Spinal cord (tissue), 10 donors: ENCODE results near the gene ARL11. TPM values are rescaled to one million over a fixed set of nuclear protein-coding genes. Genes with fewer than 3 reads are reported as not detected.
"Not testable (repeated sequence)": the region's sequence is repeated elsewhere in the genome, so short reads cannot be mapped to it uniquely, and the experiment has no call there.

Source experiments
- DNase-seq, 6 donors: peaks; one replicate each; pipeline versions ENCODE4 v3.0.0 to v3.0.0-alpha.2; 2013 to 2015; ENCODE audit warnings: low spot score in 6 of 6, low read depth in 4 of 6
- H3K27ac ChIP-seq: one replicate; pipeline ENCODE4 v1.5.1; 2013; ENCODE audit warnings: low read depth, low read length, control low read depth
- H3K27me3 ChIP-seq: one replicate; pipeline ENCODE4 v1.6.1; 2013; ENCODE audit warnings: low read length; ENCODE audit not compliant: control insufficient read depth, insufficient read depth
- H3K36me3 ChIP-seq: one replicate; pipeline ENCODE4 v1.6.1; 2013; ENCODE audit warnings: low read length; ENCODE audit not compliant: control insufficient read depth, insufficient read depth
- H3K4me1 ChIP-seq: one replicate; pipeline ENCODE4 v1.6.1; 2013; ENCODE audit warnings: low read length; ENCODE audit not compliant: control insufficient read depth, insufficient read depth
- H3K4me3 ChIP-seq: one replicate; pipeline ENCODE4 v1.5.1; 2013; ENCODE audit warnings: low read depth, low read length, control low read depth
- H3K9me3 ChIP-seq: one replicate; pipeline ENCODE4 v1.6.1; 2013; ENCODE audit warnings: low read length; ENCODE audit not compliant: control insufficient read depth, insufficient read depth
- WGBS: methylation state at CpG from one replicate; pipeline ENCODE4 v1.1.5; 2013; ENCODE audit warnings: missing lambda C conversion rate; ENCODE audit not compliant: insufficient coverage; 5-methylcytosine and 5-hydroxymethylcytosine counted together
- polyA plus RNA-seq, 2 donors: library from polyadenylated mRNA; unstranded; fragments of 120-200 nt; gene quantifications; one replicate each; pipeline ENCODE4 v1.2.1, GENCODE V29; 2013; ENCODE audit not compliant: insufficient read length in 2 of 2
- total RNA-seq, 2 donors: library from RNA; depleted of rRNA in 1 of 2; stranded (reverse); fragments of 120-200 nt in 1 of 2; fragments of >200 nt in 1 of 2; gene quantifications; one replicate each; pipeline versions ENCODE4 v1.2.3 to v1.2.4, GENCODE V29; 2013 to 2014
- donor health status: healthy.

The ARL11 gene
- total and polyA plus RNA-seq, 4 donors = 0.24 to 0.79 (median 0.38) TPM

DNA sequence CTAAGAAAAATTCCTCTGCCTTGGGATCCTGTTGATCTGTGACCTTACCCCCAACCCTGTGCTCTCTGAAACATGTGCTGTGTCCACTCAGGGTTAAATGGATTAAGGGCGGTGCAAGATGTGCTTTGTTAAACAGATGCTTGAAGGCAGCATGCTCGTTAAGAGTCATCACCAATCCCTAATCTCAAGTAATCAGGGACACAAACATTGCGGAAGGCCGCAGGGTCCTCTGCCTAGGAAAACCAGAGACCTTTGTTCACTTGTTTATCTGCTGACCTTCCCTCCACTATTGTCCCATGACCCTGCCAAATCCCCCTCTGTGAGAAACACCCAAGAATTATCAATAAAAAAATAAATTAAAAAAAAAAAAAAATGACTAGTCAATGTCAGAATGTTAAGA, 34.4 kb upstream of the ARL11 start:
- not testable (repeated sequence) for H3K36me3 ChIP-seq, H3K27me3 ChIP-seq, H3K27ac ChIP-seq, H3K4me3 ChIP-seq, H3K9me3 ChIP-seq, H3K4me1 ChIP-seq, DNase-seq
- WGBS = no CpG with 5 or more reads among the region's 4 CpGs

- H3K9me3 ChIP-seq = no peaks in the 10 kb centered on the region
Measured at GRCh38 chr13:49594576-49594975, 33.7 kb upstream of the ARL11 start.

GRCh38 chr13:49596221-49596620, 32.1 kb upstream of the ARL11 start:
- Histone ChIP-seq H3K4me3 (no peak overlapping the region), H3K27me3 (no peaks in the 10 kb centered on the region), H3K9me3 (no peaks in the 10 kb centered on the region), H3K4me1 (no peaks in the 10 kb centered on the region), H3K27ac (no peak overlapping the region), H3K36me3 (no peaks in the 10 kb centered on the region)
- DNase-seq = no peak
- WGBS = 100% methylated on average over 1 of the region's 2 CpGs

More at GRCh38 chr13:49594576-49594975, 33.7 kb upstream of the ARL11 start:
- no peak for DNase-seq
- Histone ChIP-seq H3K36me3 (no peaks in the 10 kb centered on the region), H3K4me3 (no peak overlapping the region), H3K27ac (no peak overlapping the region), H3K27me3 (no peaks in the 10 kb centered on the region), H3K4me1 (no peaks in the 10 kb centered on the region)

- Histone ChIP-seq H3K4me3 (no peak overlapping the region), H3K36me3 (no peaks in the 10 kb centered on the region), H3K9me3 (no peaks in the 10 kb centered on the region), H3K27me3 (no peaks in the 10 kb centered on the region), H3K27ac (no peak overlapping the region), H3K4me1 (no peaks in the 10 kb centered on the region)
- 88% methylated on average over 8 of the region's 11 CpGs for WGBS
- no peak for DNase-seq
Measured at GRCh38 chr13:49597043-49597641, 31.2 kb upstream of the ARL11 start.

DNA sequence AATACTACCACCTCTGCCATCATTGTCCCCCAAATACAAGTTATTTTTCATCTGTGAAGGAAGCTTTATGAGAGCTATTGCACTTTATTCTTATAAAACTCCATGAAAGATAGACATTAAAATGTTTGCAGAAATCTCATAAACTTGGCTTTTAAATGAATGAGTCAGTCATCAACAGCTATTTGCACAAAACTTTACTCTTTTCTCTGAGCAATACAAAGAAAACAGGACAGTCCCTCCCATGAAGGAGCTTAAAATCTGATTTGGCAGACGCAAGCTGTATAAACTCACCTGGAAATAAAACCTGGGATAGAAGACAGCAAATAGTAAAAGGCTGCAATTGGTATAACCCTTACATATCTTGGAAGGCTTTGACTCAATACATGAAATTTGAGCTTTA, 26.3 kb upstream of the ARL11 start:
- Histone ChIP-seq H3K27me3 (no peaks in the 10 kb centered on the region), H3K36me3 (no peaks in the 10 kb centered on the region), H3K27ac (no peak overlapping the region), H3K9me3 (no peaks in the 10 kb centered on the region), H3K4me1 (peaks cover 4% of the 10 kb centered on the region), H3K4me3 (no peak overlapping the region)
- DNase-seq = no peak
- no CpG with 5 or more reads among the region's 1 CpG for WGBS

DNA sequence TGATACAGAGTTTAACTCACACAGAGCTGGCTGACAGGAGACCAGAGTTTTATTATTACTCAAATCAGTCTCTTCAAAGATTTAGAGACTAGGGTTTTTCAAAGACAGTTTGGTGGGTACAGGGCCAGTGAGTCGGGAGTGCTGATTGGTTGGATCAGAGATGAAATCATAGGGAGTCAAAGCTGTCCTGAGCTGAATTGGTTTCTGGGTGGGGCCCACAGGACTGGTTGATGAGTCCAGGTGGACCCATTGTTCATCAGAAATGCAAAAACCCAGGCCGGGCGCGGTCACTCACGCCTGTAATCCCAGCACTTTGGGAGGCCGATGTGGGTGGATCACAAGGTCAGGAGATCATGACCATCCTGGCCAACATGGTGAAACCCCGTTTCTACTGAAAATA, 25.7 kb upstream of the ARL11 start:
- H3K36me3 ChIP-seq, H3K4me3 ChIP-seq, H3K27me3 ChIP-seq, DNase-seq, H3K27ac ChIP-seq, H3K4me1 ChIP-seq, H3K9me3 ChIP-seq: not testable (repeated sequence)
- WGBS = 93% methylated on average over 7 of the region's 7 CpGs

DNA sequence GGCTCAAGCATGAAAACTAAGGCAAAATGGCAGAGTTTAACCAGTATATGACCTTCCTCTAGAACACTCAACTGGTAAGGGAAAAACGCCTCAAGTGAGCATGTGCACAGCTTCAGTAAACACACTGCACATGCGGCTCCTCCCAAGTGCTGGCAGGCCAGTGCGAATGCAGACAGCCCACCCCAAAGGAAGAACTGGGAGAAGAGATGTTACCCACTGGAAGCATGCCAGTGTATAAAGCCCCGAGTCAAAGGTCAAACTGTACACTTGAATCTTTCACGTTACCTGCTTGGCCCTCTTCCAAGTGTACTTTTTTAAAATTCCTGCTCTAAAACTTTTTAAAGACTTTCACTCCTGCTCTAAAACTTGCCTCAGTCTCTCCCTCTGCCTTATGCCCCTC, 23.7 kb upstream of the ARL11 start:
- H3K27ac ChIP-seq = no peak overlapping the region
- H3K27me3 ChIP-seq = no peaks in the 10 kb centered on the region
- H3K36me3 ChIP-seq = no peaks in the 10 kb centered on the region
- DNase-seq = no peak
- no peaks in the 10 kb centered on the region for H3K9me3 ChIP-seq
- H3K4me1 ChIP-seq = peaks cover 4% of the 10 kb centered on the region
- 59% methylated on average over 5 of the region's 5 CpGs for WGBS
- no peak overlapping the region for H3K4me3 ChIP-seq

- H3K36me3 ChIP-seq = no peaks in the 10 kb centered on the region
- no peak overlapping the region for H3K27ac ChIP-seq
- peak overlapping the region; percentile 22 for H3K4me3 ChIP-seq
- no peaks in the 10 kb centered on the region for H3K9me3 ChIP-seq
- no peaks in the 10 kb centered on the region for H3K27me3 ChIP-seq
- peak; percentile 36 to 95 (median 73) for DNase-seq
- 20% methylated on average over 8 of the region's 15 CpGs for WGBS
- H3K4me1 ChIP-seq = peaks cover 4% of the 10 kb centered on the region
Measured at GRCh38 chr13:49606747-49607648, 21.3 kb upstream of the ARL11 start.

DNA sequence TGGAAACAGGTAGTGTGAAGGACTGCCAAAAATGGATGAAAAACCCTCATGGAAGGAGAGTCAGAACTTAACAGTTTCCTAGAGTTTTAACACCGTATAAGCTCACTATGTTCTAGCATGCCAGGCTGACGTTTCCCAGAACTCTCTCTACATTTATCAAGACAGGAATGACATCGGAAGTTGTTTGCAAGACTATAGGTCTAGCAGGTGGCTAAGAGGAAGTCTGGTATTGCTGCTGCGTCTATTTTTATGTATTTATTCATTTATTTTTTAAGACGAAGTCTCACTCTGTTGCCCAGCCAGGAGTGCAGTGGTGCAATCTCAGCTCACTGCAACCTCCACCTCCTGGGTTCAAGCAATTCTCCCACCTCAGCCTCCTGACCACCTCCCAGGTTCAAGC, 20.5 kb upstream of the ARL11 start:
- Histone ChIP-seq H3K27me3 (no peaks in the 10 kb centered on the region), H3K36me3 (no peaks in the 10 kb centered on the region), H3K9me3 (no peaks in the 10 kb centered on the region), H3K27ac (no peak overlapping the region), H3K4me3 (no peak overlapping the region), H3K4me1 (peaks cover 4% of the 10 kb centered on the region)
- DNase-seq = no peak
- WGBS = 100% methylated on average over 2 of the region's 5 CpGs
